ENCODE measurements around the gene MINDY4. TPM values are rescaled to one million over a fixed set of nuclear protein-coding genes. Genes with fewer than 3 reads are reported as not detected.

MINDY4 gene
- polyA plus RNA-seq, 5 donors: 13.7 to 23.3 (median 16.5) TPM

GRCh38 chr7:30928254-30928872 lies 157.1 kb downstream of the MINDY4 start:
- no peak for DNase-seq

DNA sequence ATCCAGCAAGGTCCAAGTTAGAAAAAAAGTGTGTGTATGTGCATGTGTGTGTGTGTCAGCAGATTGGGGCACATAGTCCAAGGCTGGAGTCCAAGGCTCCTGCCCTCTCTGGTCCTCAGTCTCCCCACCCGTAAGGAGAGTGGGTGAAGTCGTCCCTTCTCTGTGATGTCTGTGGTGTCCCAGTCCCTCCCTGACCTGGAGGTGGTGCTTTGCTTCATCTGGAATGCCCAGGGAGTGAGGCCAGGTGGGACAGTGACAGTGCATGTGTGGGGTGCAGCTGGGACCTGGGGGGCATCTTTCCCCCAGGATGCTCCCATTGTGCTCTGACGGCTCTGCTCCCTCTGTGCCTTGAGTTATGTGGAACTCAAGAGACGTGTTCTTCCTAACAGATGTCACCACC lies 158.5 kb downstream of the MINDY4 start:
- no peak for DNase-seq

- DNase-seq: no peak
Observed at GRCh38 chr7:30930621-30931020, 159.4 kb downstream of the MINDY4 start.

GRCh38 chr7:30931161-30931928 lies 160.1 kb downstream of the MINDY4 start:
- DNase-seq: no peak

GRCh38 chr7:30931929-30932540 lies 160.8 kb downstream of the MINDY4 start:
- no peak for DNase-seq

DNA sequence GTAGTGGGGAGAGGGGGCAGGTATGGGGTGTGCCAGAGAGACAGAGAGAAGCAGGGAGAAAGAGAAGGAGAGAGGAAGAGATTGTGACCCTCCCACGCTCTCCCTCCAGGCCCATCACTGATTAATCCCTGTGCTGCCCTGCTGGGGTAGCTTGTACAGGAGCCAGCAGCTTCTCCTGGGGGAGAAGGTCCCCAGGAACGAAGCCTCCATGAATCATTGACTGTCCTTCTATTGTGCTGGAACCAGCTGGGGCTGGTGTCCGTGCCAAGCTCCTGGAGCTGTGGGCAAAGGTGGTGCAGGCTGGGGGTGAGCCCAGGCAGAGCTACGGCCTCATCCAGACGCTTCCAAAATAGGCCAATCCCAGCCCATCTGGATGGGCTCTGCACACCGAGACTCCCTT lies 161.3 kb downstream of the MINDY4 start:
- no peak for DNase-seq

- DNase-seq: no peak
Observed at GRCh38 chr7:30933124-30933974, 162.1 kb downstream of the MINDY4 start.

DNA sequence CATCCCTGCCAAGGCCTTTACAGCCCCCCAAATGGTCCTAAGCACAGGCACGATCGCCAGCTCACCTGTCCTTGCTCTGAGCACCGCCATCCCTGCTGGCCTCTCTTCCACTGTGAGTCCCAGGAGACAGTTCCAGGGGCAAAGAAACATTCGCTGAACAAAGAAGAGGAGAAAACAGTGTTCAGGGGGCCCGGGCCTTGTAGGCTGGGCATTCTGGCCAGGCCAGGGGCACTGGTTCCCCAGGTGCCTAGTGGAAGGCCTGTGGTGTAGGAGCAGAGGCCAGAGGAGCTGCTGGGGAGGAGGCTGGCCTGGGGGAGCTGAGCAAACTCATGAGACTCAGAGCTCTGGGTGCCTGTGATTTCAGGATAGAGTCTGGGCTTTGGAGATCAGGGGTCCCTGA lies 163.0 kb downstream of the MINDY4 start:
- DNase-seq: no peak

GRCh38 chr7:30934732-30935568 lies 163.7 kb downstream of the MINDY4 start:
- no peak for DNase-seq

DNA sequence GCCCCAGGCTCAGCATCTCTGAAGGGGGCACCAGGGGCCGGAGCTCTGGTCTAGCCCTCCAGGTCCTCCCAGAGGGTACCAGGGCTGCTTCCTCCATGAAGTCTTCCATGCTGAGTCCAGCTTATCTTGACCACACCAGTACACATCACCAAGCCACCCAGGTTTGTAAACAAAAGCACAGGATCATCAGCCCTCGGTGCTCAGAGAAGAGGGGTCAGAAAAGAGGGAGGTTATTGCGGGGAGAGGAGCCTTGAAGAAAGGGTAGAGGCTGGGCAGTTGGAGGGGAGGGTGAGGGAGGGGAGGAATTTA lies 164.3 kb downstream of the MINDY4 start:
- no peak for DNase-seq

DNA sequence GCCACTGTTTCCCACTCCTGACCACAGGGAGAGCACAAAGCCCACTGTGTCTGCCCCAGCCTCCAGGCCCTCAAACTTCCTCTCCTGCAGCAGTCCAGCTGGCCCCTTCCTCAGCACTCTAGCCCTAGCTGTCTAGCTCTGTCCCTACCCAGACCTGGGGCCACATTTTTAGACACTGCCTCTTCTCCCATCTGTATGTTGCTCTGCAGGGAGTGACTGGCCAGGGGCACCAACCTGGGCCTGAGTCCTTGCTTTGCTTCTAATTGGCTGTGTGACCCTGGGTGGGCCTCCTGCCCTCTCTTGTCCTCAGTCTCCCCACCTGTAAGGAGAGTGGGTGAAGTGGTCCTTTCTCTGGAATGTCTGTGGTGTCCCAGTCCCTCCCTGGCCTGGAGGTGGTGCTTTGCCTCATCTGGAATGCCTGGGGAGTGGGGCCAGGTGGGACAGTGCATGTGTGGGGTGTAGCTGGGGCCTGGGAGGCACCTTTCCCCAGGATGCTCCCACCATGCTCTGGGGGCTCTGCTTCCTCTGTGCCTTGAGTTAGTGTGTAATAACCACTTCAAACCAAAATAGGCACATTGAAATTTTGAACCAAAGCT lies 165.5 kb downstream of the MINDY4 start:
- no peak for DNase-seq

- DNase-seq: no peak
Observed at GRCh38 chr7:30937416-30937815, 166.2 kb downstream of the MINDY4 start.

DNA sequence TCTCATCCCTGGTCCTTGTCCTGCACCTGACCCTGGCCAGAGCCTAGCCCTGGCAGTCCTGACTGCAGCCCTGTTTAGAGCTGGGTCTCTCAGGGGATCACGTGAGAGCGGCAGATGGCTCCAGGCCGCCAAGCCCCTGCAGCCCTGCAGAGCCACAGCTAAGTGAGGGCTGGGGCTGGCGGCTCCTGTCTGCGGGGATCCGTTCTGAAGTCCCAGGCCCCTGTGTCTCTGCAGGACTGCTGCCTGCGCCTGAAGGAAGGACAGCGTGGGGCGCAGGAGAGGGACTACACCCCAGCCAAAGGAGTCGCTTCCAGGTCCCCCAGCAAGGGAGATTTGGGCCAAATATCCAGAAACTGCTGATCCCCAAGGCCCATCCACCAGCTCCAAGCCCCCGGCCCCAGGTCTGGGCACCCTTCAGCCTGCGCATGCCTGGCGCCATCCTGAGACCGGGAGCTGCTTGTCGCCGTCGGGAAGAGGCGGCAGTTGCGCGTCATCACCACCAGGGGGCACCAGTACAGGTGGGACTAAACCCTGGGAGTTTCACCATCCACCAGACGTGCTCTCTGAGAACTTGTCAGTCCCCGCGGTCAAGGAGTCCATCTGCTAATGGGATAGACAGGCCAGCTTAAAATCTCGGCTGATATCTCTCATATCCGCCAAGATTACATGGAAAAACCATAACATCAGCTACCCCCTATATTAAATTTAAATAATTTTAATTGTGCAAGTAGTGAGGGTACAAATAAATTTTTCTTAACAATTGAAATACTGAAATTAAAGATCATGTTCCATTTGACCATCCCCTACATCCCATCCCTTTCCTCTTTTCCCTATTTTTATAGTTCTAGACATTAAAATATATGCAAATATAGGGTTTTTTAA lies 167.5 kb downstream of the MINDY4 start:
- peak; percentile 38 to 51 for DNase-seq

GRCh38 chr7:30941582-30942323 lies 170.5 kb downstream of the MINDY4 start:
- DNase-seq: no peak

Other genes starting within 250 kb of the MINDY4 start
- gene GARS1, start 176.5 kb upstream of the MINDY4 start, polyA plus RNA-seq (ENCODE audit: insufficient read depth in 1 of 5, insufficient read length in 5 of 5, low replicate concordance in 1 of 5): 10 to 100 TPM; 68.0 to 82.9 (median 71.4) TPM
- gene CRHR2, start 89.0 kb upstream of the MINDY4 start, polyA plus RNA-seq (ENCODE audit: insufficient read depth in 1 of 5, insufficient read length in 5 of 5, low replicate concordance in 1 of 5): under 1 TPM; 0.12 to 0.31 (median 0.26) TPM
- 10 to 100 TPM; 11.7 to 31.2 (median 15.2) TPM for gene INMT, start 19.3 kb upstream of the MINDY4 start, polyA plus RNA-seq (ENCODE audit: insufficient read depth in 1 of 5, insufficient read length in 5 of 5, low replicate concordance in 1 of 5)
- 100 to 1,000 TPM in 4 of 5 donors, 10 to 100 TPM in 1; 82.4 to 310 (median 157) TPM for gene AQP1, start 140.4 kb downstream of the MINDY4 start, polyA plus RNA-seq (ENCODE audit: insufficient read depth in 1 of 5, insufficient read length in 5 of 5, low replicate concordance in 1 of 5)
- under 1 TPM in 1 of 5 donors, not detected in 4; 0.52 TPM for gene GHRHR, start 192.5 kb downstream of the MINDY4 start, polyA plus RNA-seq (ENCODE audit: insufficient read depth in 1 of 5, insufficient read length in 5 of 5, low replicate concordance in 1 of 5)

Data from right lung (tissue), 5 donors.